GM18498 (cell line): ENCODE results near the gene HIF1A.
A peak's percentile ranks its signal among the peaks of the same experiment; 100 is the strongest.
"Not testable (repeated sequence)": the region's sequence is repeated elsewhere in the genome, so short reads cannot be mapped to it uniquely, and the experiment has no call there.

Experiments
- ATAC-seq: cut with Tn5 transposase; IDR thresholded peaks from one replicate; pipeline ENCODE4 v1.9.1; 2021; ENCODE audit warnings: mild to moderate bottlenecking, moderate library complexity; ENCODE audit not compliant: unreplicated experiment

HIF1A gene

GRCh38 chr14:61744238-61744637 lies 48.9 kb downstream of the HIF1A start:
- ATAC-seq, result no peak

DNA sequence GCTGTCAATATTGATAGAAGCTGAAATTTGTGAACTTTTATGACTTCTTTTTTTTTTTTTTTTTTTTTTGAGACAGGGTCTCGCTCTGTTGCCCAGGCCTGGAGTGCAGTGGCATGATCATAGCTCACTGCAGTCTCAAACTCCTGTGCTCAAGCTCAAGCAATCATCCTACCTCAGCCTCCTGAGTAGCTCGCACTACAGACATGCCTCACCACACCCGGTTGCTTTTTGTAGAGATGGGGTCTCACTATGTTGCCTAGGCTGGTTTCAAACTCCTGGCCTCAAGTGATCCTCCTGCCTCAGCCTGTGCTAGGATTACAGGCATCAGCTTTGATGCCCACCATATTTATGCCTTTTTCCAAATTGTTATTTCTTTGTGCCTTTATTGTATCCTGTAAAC lies 51.0 kb downstream of the HIF1A start:
- ATAC-seq, result not testable (repeated sequence)

GRCh38 chr14:61746881-61747280 lies 51.6 kb downstream of the HIF1A start:
- ATAC-seq, result no peak

- ATAC-seq, result no peak
These were observed 52.0 kb downstream of the HIF1A start for GRCh38 chr14:61747342-61747741.

DNA sequence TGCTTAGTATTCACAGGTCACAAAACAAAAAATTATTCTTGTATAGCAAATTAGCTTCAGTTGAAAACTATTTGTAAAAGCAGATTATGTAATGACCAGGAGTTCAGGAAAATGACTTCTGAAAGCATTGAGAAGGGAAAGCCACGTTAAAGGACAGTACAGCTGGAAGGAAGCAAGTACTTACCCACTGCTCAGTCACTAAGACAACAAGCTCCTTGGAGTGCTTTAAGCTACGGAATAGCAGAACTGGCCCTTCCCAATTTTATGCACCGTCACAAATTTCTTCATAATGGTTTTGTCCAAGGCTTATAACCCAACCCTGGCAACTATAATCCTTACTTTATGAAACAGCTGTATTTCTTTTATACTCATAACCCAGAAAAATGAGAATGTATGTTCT lies 54.0 kb downstream of the HIF1A start:
- ATAC-seq, result no peak

DNA sequence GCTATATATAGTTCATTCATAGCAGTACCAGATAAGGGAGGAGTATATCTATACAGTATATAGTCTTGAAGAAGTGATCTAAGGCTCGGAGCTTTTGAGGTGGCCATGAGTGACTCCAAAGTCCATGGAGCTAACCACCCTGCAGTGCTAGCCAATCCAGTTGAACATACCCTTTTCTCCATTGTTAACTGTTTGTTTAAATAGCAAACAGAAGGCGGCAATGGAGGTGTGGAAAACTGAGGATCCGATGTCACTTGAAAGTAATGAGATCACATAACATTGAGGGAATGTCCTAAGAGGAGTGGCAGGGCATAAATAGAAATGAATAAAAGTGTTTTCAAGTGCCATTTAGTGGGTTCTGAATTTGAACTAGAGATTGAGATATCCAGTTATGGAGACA lies 54.6 kb downstream of the HIF1A start:
- no peak for ATAC-seq

DNA sequence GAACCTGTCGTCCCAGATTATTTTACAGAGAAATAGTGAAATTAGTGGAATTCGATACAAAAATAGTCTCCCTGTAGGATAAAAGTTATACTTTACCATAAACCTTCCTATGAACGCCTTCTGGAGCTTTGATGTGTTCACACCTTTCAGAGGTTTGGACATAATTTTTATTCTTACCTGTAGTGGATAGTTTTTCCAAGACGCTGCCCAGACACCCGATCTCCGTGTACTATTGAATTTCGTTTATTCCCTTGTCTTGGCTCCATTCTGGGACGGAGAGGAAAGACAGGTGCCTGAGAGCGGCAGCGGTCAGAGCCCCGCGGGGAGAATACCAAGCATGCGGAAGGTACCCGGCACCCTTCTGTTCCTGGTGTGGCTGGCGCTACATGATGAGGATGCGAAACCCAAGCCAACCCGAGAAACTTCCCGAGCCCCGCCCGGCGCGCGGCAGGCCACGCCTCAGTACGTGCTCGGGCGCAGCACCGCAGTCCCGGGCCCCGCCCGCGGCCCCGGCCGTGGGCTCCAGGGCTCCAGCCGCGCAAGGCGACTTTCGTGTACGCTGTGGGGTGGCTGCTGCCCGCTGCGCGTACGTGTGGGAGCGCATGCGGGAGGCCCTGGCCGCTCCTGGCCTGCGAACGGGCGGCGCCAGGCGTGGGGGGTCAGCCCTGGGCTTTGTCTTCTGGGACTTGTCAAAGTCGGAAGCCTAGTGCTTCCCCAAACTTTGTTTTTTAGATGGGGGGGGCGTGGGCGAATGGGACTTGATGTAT lies 55.6 kb downstream of the HIF1A start:
- ATAC-seq, result peak; percentile 95

DNA sequence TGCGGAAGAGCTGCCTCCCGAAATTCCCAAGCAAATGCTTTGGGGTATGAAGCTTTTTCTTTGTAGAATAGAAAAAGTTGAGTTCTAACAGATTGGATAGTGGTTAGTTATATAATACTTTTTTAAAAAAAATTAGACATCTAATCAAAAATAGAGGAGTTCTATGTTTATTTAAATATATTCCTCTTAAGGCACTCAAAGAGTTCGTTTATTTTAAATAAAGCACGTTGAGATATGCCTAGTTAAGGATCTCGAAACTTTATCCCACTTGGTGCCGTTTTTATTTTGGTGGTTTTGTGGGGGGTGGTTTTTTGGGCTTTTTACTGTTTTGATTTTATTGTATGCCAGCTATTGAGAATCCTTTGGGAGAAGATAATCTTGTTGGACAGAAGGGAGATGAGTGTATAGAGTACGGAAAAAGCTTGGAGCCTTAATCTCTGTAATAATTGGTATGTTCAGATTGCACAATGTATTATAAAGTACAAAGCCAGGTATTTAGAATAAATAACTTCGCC lies 56.2 kb downstream of the HIF1A start:
- no peak for ATAC-seq

- peak; percentile 40 for ATAC-seq
These were observed 57.3 kb downstream of the HIF1A start for GRCh38 chr14:61752626-61753025.

GRCh38 chr14:61753631-61754030 lies 58.3 kb downstream of the HIF1A start:
- ATAC-seq, result no peak

DNA sequence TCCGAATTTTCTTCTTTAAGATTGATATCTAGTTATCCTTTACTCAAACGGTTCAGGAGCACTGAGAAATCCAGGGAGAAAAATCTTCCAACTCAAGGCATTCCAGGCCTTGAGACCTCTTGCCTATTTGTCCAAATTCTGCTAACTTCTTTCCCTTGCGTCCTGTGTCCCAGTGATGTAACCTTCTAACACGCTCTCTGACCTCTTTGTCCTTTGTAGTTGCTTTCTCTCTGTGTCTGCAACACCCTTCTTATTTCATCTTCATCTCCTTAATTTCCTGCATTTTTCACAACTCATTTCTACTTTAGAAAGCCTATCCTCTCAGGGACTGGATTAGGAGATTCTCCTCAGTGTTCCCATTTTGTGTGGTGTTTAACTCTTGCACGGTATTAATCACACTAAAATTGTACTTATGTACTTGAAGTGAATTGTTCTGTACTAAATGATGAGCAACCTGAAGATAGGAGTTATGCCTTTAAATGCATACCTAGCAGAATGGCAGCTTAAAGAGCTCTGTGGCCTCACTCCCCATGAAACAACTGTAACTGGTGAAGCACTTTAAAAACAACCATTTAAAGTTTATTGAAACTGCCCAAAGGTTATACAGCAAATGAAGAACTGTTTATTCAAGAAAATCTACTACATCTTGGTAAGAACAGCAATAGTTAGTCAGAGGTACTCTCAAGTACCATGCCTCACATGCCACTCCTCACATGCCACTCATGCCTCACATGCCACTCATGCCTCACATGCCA lies 59.5 kb downstream of the HIF1A start:
- no peak for ATAC-seq

- not testable (repeated sequence) for ATAC-seq
These were observed 60.0 kb downstream of the HIF1A start for GRCh38 chr14:61755382-61755742.

DNA sequence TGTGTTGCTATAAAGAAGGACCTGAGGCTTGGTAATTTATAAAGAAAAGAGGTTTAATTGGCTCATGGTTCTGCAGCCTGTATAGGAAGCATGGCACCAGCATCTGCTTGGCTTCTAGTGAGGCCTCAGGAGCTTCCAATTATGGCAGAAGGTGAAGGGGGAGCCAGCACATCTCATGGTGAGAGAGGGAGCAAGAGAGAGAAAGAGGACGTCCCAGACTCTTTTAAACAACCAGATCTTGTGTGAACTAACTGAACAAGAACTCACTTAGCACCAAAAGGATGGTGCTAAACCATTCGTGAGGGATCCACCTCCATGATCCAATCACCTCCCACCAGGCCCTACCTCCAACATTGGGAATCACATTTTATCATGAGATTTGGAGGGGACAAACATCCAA lies 60.8 kb downstream of the HIF1A start:
- no peak for ATAC-seq

DNA sequence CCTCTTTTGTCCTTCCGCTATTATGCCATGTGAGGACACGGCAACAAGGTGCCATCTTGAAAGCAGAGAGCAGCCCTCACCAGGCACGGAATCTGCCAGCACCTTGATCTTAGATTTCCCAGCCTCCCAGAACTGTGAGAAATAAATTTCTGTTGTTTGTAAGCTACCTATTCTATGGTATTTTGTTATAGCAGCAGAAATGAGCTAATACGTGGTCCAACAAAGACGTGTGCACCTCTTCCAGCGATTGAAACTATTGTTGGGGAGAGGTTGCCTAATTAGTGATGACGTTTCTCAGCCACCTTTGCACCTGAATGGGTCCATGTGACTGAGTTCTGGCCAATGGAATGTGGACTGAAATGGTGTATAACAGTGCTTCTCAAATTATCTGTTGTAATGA lies 64.6 kb downstream of the HIF1A start:
- ATAC-seq, result no peak

DNA sequence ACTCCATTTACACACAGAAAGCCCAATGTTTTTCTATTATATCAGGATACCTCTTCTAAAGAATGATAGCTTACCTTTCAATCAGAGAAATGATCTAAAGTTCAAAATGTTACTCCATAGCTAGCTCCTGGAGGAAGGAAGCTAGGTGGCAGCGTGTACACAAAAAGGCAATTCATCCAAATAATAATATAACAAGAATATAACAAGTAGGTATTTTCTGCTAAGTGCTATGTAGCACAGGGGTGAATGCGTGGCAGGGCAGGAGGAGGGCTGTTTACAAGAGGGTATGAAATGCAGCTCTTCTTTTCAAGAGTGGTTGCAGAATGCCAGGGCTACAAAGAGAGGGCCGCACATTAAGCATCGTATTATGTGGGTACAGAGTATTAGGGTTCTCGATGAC lies 66.2 kb downstream of the HIF1A start:
- ATAC-seq, result no peak

DNA sequence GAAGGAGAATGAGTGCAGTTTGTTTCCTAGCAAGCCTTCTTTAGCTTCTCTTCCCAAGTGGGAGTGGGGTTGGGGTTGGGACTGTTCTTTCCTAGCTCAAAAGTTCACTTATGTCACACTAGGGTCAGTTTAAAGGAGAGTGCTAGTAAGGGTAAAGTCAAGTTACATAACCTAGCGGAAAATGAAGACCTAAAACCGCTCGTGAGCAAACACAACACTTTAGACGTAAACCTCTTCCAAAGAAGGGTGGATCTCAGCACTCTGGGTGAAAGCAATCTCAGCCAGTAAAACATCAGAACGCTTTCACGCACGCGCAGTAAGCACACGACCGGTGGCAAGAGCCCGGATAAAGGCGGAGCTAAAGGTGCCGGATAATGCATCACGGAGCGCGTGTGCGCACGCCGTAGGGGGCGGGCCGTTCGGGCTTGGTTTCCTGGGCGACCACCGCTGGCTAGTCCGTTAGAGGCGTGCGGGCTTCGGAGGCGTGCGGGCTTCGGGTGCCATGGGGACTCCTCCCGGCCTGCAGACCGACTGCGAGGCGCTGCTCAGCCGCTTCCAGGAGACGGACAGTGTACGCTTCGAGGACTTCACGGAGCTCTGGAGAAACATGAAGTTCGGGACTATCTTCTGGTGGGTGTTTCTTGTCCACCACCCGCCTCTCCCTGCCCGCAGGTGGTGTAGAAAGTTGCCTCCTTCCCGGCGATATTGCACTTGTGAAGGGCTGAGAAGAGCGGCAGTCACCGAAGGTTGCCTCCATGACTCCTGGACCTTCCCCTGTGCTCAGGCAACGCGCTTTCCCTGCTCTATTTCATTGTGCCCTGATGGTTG lies 66.9 kb downstream of the HIF1A start, which contains the start of gene SNAPC1:
TSS of gene SNAPC1 (plus strand) at position 462 of the 828 bp plus-strand sequence. CDS start at position 503, 41 bp downstream.
- ATAC-seq, result peak; percentile 99

DNA sequence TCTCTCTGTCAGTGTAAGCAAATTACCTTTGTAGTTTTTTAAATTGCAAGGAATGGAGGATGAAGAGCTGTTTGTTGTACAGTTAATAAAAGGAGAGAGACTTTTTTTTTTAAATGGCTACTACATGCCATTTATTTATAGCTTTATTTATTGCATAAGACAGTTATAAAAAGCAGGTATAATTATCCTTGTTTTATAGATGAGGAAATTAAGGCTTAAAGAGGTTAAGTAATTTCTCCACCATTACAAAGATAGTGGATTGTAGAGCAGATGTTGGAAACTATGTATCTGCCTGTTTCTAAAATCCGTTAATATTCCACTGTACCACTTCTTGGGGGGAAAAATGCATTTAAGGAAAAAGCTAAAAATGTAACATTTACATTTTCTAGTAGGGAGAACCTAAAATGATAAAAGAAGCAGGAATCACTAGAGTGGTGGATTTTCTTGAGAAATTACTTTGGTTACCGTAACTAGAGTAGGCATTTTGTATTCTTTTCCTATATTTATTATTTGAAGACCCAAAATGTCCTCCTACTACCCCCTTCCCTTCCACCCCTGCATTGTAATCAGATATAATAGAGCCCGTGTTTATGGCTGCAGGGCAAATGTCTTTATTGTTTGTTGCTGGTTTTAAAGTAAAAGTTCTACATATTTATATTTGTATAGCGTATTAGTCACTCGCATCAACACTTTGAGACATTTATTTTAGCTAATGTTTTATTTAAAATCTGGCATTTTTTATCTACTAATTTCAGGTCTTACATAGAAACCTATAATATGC lies 69.2 kb downstream of the HIF1A start:
- ATAC-seq, result no peak

GRCh38 chr14:61765225-61765943 lies 70.1 kb downstream of the HIF1A start:
- no peak for ATAC-seq

DNA sequence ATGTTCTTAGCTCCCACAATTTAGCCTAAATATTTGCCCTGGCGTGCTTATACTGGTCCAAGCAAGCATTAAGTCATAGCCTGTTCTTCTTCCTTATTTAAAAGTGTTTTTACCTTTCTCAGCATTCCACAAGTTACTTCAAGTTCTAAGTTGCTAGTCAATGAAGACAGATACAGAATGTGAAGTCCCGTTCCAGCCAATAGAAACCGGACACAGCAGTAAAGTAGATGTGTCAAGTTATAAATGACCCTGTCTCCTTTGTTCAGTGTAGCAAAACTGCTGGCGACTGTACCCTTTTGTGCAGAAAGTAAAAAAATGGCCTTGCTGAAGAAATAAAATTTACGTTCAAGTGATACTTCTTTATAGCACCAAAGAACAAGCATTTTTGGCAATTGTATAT lies 70.8 kb downstream of the HIF1A start:
- ATAC-seq, result no peak

GRCh38 chr14:61768240-61768639 lies 72.9 kb downstream of the HIF1A start:
- no peak for ATAC-seq
